T-helper 2 cell treated with Interferon-gamma antibody and Interleukin-4, amounts not matched to agents 100 ng/mL and 5 ng/mL, for 36 hours (primary cell): ENCODE results near the gene AEN. TPM values are rescaled to one million over a fixed set of nuclear protein-coding genes. Genes with fewer than 3 reads are reported as not detected.

Experiments used
- intact Hi-C: fragments of 100-400 bp; cut with micrococcal nuclease; formaldehyde crosslinking; loops from one replicate; pipeline ENCODE4 v1.15.1; 2023
- total RNA-seq: library from RNA; stranded (reverse); gene quantifications from 2 replicates; pipeline ENCODE4 v1.2.3, GENCODE V29; 2022

Gene AEN
- total RNA-seq, 1 donor from 2014 or later: 53.4 TPM

DNA sequence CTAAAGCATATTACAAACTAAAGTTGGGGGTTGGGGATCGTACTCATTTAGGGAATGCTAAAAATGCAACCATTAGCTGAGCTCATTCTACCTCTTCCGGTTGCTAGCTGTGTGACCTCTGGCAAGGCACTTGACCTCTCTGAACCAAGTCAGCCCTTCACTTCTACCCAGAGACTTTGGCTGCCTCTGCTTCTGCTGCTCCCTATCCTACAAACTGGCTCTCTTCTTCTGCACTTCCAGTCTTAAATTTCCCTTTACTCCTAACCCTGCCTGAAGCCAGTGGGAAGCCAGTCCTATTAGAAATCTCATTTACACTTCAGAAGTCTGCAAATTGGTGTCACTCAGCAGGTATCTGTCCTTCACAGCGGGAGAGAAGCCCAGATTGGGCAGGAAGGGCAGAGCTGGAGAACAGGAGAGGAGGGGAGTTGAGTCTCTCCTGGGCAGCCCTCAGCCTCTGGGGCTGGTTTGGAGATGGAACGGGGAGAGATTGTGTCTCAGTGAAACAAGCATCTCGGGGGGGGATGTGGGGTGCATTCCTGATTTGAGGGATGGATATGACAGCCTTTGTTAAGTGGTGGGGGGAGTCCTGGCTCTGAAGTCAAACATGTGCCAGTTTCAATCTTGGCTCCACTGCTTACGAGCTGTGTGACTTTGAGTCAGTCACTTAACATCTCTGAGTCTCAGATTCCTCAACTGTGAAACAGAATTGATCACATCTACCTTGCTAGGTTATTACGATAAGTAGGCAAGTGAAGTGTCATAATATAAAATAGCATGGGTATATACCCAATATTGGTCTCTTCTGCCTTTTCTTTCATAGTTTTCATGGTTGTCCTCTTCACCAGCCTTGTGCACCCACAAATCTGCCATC is 7.8 kb upstream of the AEN start:
- intact Hi-C loops: no loop called here

DNA sequence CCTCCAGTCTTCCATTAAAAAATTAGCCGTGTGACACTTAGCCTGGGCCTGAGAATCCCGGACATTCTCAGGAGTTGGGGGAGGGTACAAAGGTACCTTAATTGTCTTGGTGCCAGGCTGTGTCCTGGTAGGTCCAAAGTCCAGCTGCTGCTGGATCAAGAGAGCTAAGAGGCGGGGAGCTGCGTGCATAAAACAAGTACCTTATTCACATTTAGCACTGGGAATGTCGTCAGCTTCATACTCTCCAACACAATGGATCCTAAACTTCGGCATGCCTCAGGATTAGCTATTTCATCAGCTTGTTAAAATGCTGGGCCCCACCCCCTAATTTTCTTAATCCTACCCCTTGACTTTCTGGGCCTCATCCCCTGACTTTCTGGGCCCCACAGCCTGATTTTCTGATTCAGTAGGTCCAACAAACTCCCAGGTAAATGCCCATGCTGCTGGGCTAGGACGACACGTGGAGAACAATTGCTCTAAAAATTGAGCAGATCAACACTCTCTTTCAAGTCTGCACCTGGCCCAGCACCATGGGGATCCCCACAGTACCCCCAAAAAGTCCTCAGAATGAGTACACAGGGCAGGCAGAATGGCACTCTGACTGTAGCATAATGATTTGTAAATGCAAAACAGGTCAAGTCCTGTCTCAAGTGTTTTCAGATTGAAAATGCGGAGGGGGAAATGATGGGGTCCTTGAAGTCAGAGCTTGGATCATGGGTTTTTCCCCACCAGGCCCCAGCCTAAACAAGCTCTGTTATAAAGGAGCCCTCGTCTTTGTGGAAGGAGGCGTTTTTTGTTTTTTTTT is 5.6 kb upstream of the AEN start:
- intact Hi-C loops: no loop called here

DNA sequence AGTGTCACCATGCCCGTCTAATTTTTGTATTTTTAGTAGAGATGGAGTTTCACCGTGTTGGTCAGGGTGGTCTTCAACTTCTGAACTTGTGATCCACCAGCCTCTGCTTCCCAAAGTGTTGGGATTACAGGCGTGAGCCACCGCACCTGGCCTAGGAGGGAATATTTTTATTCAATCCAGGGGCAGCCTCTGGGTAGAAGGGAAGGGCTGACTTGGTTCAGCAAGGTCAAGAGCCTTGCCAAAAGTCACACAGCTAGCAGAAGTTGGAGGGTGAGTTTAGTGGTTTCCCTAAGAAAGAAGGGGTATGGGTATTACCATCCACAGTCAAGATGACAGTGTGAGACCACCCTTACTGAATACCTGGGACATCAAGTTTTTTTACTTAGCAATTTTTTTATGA is 4.9 kb upstream of the AEN start:
- intact Hi-C loops: no loop called here

DNA sequence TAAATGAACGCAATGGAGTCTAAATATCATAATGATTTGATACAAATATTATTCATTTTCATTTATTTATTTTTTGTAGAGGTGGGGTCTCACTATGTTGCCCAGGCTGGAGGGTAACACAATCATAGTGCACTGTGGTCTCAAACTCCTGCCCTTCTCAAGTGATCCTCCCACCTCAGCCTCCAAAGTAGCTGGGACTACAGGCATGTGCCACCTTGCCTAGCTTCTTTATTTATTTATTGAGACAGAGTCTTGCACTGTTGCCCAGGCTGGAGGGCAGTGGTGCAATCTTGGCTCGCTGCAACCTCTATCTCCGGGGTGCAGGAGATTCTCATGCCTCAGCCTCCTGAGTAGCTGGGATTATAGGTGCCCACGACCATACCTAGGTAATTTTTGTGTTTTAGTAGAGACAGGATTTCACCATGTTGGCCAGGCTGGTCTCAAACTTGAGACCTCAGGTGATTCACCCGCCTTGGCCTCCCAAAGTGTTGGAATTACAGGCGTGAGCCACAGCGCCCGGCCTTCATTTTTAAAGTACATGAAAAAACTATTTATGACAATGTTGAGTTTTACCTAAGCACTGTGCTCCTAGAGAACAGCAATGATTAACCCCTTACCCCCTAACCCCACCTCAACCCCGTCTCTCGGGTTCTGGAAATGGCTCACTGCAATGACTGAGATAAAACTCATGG is 4.0 kb upstream of the AEN start:
- intact Hi-C loops: no loop called here

DNA sequence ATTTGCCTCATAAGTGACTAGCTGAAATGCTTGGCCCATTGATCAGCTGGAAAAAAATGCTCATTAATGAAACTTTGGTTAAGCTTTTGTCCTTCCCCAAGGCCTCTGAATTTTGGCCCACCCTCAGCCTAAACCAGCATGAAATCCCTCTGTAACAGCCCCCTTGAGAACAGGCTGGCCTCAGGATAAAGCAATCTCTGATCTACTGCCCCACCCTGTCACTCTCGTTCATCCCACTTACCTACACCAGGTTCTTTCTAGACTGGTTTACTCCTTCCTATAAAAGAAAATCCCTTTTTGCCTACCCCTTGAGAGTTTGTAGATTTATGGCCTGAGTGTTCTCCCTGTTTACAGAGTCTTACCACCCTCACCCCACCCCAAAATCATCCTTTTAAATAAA is 3.4 kb upstream of the AEN start:
- intact Hi-C loops: no loop called here

DNA sequence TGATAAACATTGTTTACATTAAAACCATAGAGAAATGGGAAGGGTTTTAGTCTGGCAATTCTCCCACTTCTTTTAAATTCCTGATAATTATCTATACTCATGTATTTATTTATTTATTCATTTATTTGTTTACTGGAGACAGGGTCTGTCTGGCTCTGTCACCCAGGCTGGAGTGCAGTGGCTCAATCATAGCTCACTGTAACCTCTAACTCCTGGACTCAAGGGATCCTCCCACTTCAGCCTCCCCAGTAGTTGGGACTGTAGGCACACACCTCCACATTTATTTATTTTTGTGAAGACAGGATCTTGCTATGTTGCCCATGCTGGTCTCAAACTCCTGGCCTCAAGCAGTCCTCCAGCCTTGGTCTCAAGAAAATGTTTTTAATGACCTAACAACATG is 2.5 kb upstream of the AEN start:
- intact Hi-C loops: no loop called here

DNA sequence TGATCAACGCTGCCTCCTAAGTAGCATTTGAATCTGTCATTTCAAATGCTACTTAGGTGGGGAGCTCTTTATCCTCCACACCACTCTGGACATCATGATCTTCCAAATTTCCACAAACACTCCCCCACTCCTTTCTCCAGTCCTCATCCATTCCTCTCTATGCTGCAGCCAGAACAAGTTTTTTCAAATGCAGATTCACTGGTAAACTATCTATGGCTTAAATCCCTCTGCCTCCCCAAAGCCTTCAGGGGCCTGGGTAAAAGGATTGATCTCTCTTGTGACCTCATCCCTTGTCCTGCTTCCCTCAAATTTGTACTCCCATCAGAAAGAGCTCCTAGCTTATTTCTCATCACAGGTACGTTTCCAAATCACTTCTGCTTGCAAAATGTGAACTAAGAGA is 1.3 kb upstream of the AEN start:
- intact Hi-C loops: loop anchor here (5.0 to 10.0 kb wide), 3 partner anchors 398 to 715 kb away; partner anchors contain the start of genes ABHD2 and POLG

DNA sequence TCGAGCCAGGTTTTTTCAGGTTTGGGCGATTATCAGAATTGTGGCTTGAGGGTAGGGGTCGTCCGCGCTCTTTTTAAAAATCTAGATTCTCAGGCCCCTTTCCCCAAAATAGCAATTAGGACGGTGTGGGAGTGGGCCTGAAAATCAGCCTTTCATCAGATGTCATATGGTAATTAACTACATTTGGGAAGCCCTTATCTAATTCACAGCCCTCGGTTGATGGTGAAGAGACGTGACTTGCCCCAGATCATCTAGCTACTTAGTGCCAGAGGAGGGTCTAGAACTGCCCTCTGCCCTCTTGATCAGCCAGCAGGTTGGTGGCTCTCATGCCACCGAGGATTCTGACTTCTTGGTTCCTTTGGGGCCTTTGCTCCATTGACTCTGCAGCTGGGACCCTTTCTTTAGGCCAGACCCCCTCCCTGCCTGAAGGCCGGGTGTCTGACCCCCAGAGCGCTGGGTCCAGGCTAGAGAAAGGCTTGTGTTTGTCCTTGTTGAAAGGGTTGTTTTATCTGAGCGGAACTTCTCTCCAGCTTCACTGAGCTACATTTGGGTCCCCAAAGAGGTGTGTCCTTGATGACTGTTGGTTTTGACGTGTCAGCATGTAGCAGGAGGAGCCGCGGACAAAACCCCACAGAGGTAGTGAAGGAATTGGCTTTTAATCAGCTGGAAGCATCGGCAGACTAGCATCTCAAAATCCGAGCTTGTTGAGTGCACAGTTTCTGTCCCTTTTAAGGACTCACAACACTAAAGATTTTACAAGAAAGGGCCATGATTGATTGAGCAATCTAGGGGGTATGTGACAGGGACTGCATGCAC is 857 bp downstream of the AEN start:
- intact Hi-C loops: loop anchor here (1.0 to 10.0 kb wide), 6 partner anchors 76 to 713 kb away; partner anchors contain the start of genes ABHD2, DET1, MRPL46 and MRPS11

DNA sequence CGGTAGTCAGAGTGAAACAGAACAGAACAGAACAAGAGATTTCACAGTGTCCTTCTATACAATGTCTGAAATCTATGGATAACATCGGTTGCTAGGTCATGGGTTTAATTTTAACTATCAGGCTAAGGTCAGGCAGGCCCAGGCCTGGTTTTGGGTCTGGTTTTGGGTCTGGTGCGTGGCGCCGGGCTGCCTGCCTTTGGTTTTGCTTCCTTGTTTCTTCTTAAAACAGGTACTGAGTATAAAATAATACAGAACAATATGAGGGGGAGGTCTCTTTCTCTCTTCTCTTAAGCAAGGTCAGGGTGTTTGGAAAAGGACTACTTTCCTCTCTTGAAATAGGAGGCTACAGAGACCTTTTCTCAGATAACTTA is 1.4 kb downstream of the AEN start:
- intact Hi-C loops: loop anchor here (5.0 to 10.0 kb wide), 3 partner anchors 395 to 712 kb away; partner anchors contain the start of genes ABHD2 and POLG

DNA sequence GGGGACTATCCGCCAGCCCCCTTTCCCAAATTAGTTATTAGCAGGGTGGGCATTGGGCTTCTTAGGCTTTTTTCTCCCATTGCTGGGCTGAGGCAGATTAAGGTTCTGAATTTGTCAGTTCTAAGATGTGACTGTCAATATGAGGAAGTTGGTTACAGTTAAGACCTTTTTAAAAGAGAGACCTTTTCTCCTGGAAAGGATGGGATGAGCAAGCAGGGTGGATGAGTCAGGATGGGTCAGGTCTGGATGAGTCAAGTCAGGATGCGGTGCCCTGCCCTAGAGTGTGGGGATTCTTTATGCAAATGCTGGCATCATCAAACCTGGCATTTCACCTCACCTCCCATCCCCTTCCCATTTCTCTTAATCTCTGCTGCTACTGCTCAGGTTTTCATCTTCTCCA is 1.9 kb downstream of the AEN start:
- intact Hi-C loops: loop anchor here (5.0 to 10.0 kb wide), 3 partner anchors 394 to 712 kb away; partner anchors contain the start of genes ABHD2 and POLG

DNA sequence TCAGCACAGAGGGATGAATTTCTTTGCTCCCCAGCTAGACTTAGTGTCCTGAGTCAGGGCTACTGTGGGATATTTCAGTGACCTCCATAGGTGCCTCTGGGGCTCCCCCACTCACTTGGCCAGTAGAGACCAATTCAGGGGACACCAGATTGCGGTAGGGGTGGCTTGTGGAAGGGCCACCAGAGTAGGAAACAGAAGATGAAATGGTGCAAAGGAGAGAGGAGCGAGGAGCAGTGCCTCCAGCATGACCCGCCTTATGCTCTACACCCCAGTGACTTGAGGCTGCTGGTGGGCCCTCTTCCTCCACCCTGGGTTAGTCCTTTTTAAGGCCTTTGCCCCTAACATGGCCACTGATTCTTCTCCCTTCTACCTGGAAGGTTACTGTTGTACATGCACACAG is 2.5 kb downstream of the AEN start:
- intact Hi-C loops: loop anchor here (1.0 to 10.0 kb wide), 7 partner anchors 41 to 711 kb away; partner anchors contain the start of genes ABHD2 and POLG

DNA sequence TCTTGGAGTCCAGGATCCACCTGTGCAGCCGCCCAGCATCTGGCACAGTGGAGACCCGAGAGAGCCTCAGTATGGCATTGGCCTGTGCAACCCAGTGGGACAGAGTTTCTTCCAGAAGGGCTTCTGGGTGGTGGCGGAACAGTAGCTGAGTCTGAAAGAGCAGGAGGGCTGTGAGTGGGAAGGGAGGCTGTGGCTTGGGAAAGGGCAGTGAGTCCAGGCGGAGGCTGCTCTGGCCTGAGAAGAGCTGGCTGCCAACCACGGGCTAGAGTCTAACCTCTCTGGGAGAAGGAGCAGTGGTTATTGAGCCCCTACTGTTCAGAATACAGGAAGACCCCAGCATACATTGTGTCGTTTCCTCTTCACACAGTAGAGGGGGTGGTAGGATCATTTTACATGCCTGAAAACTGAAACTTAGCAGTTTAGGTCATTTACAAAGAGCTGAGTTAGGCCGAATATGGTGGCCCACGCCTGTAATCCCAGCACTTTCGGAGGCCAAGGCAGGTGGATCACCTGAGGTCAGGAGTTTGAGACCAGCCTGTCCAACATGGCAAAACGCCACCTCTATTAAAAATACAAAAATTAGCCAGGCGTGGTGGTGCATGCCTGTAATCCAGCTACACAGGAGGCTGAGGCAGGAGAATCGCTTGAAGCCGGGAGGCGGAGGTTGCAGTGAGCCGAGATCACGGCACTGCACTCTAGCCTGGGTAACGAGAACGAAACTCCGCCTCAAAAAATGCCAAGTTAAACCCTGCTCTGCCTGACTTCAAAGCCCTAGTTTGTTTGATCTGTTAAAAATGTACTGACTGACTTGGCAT is 3.2 kb downstream of the AEN start:
- intact Hi-C loops: loop anchor here (1.0 to 10.0 kb wide), 7 partner anchors 40 to 710 kb away; partner anchors contain the start of genes ABHD2 and POLG

DNA sequence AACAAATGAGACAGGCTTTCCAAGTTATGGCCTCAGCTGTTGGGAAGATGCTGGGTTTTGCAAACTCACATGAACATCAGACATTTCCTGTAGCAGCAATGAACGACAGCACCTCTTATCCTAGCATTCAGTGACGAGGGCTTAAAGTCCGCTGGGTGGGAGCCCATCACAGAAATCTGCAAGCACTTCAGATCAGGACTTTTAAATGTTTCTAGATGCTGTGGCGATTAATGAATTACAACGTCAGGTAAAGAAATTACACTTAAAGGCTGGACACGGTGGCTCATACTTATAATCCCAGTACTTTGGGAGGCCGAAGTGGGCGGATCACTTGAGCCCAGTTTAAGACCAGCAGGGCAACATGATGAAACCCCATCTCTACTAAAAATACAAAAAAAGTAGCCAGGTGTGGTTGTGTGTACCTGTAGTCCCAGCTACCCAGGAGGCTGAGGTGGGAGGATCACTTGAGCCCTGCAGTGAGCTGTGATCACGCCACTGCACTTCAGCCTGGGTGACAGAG is 3.9 kb downstream of the AEN start:
- intact Hi-C loops: loop anchor here (1.0 to 10.0 kb wide), 7 partner anchors 39 to 710 kb away; partner anchors contain the start of genes ABHD2 and POLG

DNA sequence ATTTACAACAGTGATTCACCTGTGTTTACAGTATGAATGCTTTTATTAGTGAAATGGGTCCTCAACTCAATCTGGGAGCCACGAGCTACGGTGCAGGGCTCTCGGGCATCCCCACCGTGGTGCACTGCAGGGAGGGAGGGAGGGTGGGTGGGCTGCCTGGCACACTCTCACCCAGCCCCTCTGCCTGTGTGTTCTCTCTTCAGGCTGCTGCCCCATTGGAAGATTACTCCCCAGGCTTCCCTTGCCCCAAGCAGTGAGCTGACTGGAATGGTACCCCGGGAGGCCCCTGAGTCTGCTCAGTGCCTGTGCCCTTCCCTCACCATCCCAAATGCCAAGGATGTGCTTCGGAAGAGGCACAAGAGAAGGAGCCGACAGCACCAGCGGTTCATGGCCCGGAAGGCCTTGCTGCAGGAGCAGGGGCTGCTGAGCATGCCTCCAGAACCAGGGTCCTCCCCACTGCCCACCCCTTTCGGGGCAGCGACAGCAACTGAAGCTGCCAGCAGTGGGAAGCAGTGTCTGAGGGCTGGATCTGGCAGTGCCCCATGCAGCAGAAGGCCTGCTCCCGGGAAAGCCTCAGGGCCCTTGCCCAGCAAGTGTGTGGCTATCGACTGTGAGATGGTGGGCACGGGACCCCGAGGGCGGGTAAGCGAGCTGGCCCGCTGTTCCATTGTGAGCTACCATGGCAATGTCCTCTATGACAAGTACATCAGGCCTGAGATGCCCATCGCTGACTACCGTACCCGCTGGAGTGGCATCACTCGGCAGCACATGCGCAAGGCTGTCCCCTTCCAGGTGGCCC is 5.0 kb downstream of the AEN start:
- intact Hi-C loops: loop anchor here (2.0 to 10.0 kb wide), 2 partner anchors 279 to 709 kb away; partner anchors contain the start of gene POLG

DNA sequence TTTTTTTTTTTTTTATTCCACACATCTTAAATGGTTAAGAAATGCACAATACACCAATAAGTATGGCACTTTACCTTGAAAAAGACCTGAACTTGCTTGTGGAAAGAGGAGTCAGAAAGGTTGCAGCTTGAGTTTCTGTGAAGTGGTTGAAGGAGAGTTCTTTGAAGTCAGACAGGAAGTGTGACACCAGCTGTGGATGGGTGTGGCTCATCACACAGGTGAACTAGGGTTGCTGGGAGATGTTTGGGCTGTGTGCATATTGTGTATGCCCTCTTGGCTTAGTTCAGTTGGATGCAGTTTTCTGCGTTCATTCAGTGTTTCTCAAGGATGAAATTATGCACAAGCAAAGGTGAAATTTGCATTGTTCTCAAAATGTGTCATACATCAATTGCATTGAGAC is 6.3 kb downstream of the AEN start:
- intact Hi-C loops: loop anchor here (1.0 to 10.0 kb wide), 2 partner anchors 8 to 707 kb away; partner anchors contain the start of gene POLG

DNA sequence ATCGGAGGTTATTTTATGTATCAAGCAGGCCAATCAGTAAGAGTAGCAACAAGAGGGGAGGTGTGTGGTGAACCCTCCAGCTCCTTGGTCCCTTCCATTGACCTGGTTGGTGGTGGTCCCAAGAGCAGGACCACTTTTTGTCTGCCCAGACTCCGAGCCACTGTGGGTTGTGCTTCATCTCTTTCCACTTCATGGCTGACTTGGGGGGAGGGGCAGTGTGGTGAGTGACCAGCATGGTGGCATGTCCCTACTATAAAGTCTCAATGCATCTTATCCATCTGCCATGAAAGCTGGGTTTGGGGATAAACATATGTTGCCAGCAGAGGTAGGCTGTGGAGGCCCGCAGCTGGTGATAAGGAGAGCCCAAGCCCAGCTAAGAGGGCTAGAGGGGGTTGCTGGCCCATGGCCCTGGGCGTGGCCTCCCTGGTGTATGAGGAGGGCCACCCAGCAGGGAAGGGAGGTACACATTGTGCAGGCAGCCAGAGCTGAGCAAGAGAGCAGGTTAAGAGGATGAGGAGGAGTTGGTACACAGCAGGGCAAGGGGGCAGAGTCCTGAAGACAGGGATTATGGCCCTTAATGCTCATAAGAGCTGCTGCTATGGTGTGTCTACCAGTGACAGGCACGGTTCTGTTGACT is 7.0 kb downstream of the AEN start:
- intact Hi-C loops: loop anchor here (10.0 kb wide), 1 partner anchor 707 kb away; the partner anchor contains the start of gene POLG

DNA sequence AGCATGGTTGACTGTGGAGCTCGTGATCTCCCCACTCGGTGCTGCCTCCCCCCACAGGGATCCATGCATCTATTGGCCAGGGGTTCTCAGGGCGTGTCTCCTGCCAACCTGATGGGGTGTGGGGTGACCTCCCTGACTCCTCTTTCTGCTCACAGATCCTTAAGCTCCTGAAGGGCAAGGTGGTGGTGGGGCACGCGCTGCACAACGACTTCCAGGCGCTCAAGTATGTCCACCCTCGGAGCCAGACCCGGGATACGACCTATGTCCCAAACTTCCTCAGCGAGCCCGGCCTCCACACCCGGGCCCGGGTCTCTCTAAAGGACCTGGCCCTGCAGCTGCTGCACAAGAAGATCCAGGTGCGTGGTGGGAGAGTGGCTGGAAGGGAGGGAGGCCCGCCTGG is 7.9 kb downstream of the AEN start:
- intact Hi-C loops: loop anchor here (10.0 kb wide), 1 partner anchor 706 kb away; the partner anchor contains the start of gene POLG
